CD4-positive, alpha-beta T cell treated with Interleukin-2 at 100 ng/mL for 4 hours (primary cell): ENCODE measurements around the gene ARV1.
"Not testable (repeated sequence)": the region's sequence is repeated elsewhere in the genome, so short reads cannot be mapped to it uniquely, and the experiment has no call there.

Experiments
- DNase-seq: peaks from one replicate; pipeline ENCODE4 v3.0.0-alpha.2; 2020; ENCODE audit warnings: low spot score

The ARV1 gene

GRCh38 chr1:231019711-231020110 lies 40.8 kb downstream of the ARV1 start:
- DNase-seq = no peak

- no peak for DNase-seq
These were observed 41.3 kb downstream of the ARV1 start for GRCh38 chr1:231020139-231020601.

GRCh38 chr1:231020816-231021215 lies 41.9 kb downstream of the ARV1 start:
- DNase-seq = no peak

- no peak for DNase-seq
These were observed 42.7 kb downstream of the ARV1 start for GRCh38 chr1:231021540-231022031.

- DNase-seq = not testable (repeated sequence)
These were observed 43.6 kb downstream of the ARV1 start for GRCh38 chr1:231022543-231022942.

- no peak for DNase-seq
These were observed 44.3 kb downstream of the ARV1 start for GRCh38 chr1:231023150-231023549.

- DNase-seq = no peak
These were observed 47.7 kb downstream of the ARV1 start for GRCh38 chr1:231026576-231026975.

GRCh38 chr1:231027136-231027925 lies 48.4 kb downstream of the ARV1 start:
- no peak for DNase-seq

- DNase-seq = no peak
These were observed 49.1 kb downstream of the ARV1 start for GRCh38 chr1:231027971-231028370.

GRCh38 chr1:231028682-231029081 lies 49.8 kb downstream of the ARV1 start:
- DNase-seq = no peak

GRCh38 chr1:231029247-231029646 lies 50.4 kb downstream of the ARV1 start:
- not testable (repeated sequence) for DNase-seq

- no peak for DNase-seq
These were observed 50.9 kb downstream of the ARV1 start for GRCh38 chr1:231029841-231030240.

GRCh38 chr1:231032963-231033362 lies 54.1 kb downstream of the ARV1 start:
- DNase-seq = no peak

- no peak for DNase-seq
These were observed 56.9 kb downstream of the ARV1 start for GRCh38 chr1:231035799-231036198.

- DNase-seq = no peak
These were observed 57.5 kb downstream of the ARV1 start for GRCh38 chr1:231036416-231036815.

GRCh38 chr1:231037585-231038517 lies 59.0 kb downstream of the ARV1 start:
- DNase-seq = no peak

- no peak for DNase-seq
These were observed 60.5 kb downstream of the ARV1 start for GRCh38 chr1:231039161-231040018.

GRCh38 chr1:231040019-231040799 lies 61.3 kb downstream of the ARV1 start, which contains the start of gene FAM89A:
Gene FAM89A, minus strand, starts transcription at chr1:231040254. Its CDS starts 43 bp downstream, at chr1:231040211.
- peak; percentile 67 for DNase-seq

- DNase-seq = no peak
These were observed 62.2 kb downstream of the ARV1 start for GRCh38 chr1:231040800-231041718.
